Testis (tissue), 3 donors: ENCODE data around the gene VPS37B. TPM values are rescaled to one million over a fixed set of nuclear protein-coding genes. Genes with fewer than 3 reads are reported as not detected.

Experiments
- DNase-seq: peaks from one replicate; pipeline ENCODE4 v3.0.0-alpha.2; 2019
- H3K27ac ChIP-seq, 2 donors: fragments of 200-600 bp; sonication (generic); one replicate each; pipeline ENCODE4 v1.5.1; 2019
- H3K27me3 ChIP-seq: fragments of 200-600 bp; sonication (generic); one replicate; pipeline ENCODE4 v1.5.1; 2019
- H3K36me3 ChIP-seq: fragments of 200-600 bp; sonication (generic); one replicate; pipeline ENCODE4 v1.5.1; 2017; ENCODE audit warnings: low read depth; ENCODE audit errors: missing control alignments
- H3K4me1 ChIP-seq: fragments of 200-600 bp; sonication (generic); one replicate; pipeline ENCODE4 v1.5.1; 2019
- H3K4me3 ChIP-seq, 2 donors: fragments of 200-600 bp; sonication (generic); one replicate each; pipeline ENCODE4 v1.5.1; 2017 to 2019
- H3K9me3 ChIP-seq: fragments of 200-600 bp; sonication (generic); one replicate; pipeline ENCODE4 v1.5.1; 2017
- POLR2A ChIP-seq: fragments of 450-650 bp; IDR thresholded peaks from one replicate; pipeline ENCODE4 v1.6.1; 2017; ENCODE audit warnings: antibody characterized with exemption, mild to moderate bottlenecking, moderate library complexity
- WGBS, 2 donors: methylation state at CpG; one replicate each; pipeline ENCODE4 v1.1.5; 2018; 5-methylcytosine and 5-hydroxymethylcytosine counted together
- intact Hi-C: fragments of 100-400 bp; cut with DNase I; formaldehyde crosslinking; loops from one replicate; pipeline ENCODE4 v1.15.1; 2023; ENCODE audit warnings: low total_unique reads
- polyA plus RNA-seq: library from polyadenylated mRNA; stranded (reverse); fragments of 350-450 nt; fragmentation: Illumina TruSeq; extraction: RNeasy Lipid Tissue Mini Kit (QIAGEN cat#74804); gene quantifications from one replicate; pipeline ENCODE4 v1.2.3, GENCODE V29; 2014; ENCODE audit warnings: low read depth, low replicate concordance; ENCODE audit not compliant: insufficient read depth
- total RNA-seq, 2 donors: library from RNA; depleted of rRNA; stranded (reverse); fragments of >200 nt; gene quantifications; one replicate each; pipeline ENCODE4 v1.2.3, GENCODE V29; 2016
- TF ChIP-seq, protein P1 (sequence below), 3 experiments: fragments of 450-650 bp in 2 of 3; fragments of 200-600 bp in 1 of 3; sonication (generic) in 1 of 3; IDR thresholded peaks; one replicate each; pipeline ENCODE4 v1.5.1; 2016 to 2019; ENCODE audit warnings: antibody characterized with exemption in 3 of 3, mild to moderate bottlenecking in 2 of 3, moderate library complexity in 1 of 3

Gene VPS37B
- total and polyA plus RNA-seq, 3 donors from 2014 or later = 38.0 to 90.1 (median 75.8) TPM

GRCh38 chr12:122840580-122841513 is 55.1 kb downstream of the VPS37B start:
- intact Hi-C loops = no loop called here
- Histone ChIP-seq H3K4me3 (no peak overlapping the region), H3K27me3 (no peaks in the 10 kb centered on the region), H3K27ac (no peak overlapping the region), H3K9me3 (no peaks in the 10 kb centered on the region), H3K4me1 (peaks cover 10% of the 10 kb centered on the region), H3K36me3 (no peaks in the 10 kb centered on the region)
- WGBS, 2 donors = 92 to 94% methylated on average over 20 to 26 of the region's 26 CpGs
- TF ChIP-seq POLR2A = no peak
- TF ChIP-seq, protein P1, sequence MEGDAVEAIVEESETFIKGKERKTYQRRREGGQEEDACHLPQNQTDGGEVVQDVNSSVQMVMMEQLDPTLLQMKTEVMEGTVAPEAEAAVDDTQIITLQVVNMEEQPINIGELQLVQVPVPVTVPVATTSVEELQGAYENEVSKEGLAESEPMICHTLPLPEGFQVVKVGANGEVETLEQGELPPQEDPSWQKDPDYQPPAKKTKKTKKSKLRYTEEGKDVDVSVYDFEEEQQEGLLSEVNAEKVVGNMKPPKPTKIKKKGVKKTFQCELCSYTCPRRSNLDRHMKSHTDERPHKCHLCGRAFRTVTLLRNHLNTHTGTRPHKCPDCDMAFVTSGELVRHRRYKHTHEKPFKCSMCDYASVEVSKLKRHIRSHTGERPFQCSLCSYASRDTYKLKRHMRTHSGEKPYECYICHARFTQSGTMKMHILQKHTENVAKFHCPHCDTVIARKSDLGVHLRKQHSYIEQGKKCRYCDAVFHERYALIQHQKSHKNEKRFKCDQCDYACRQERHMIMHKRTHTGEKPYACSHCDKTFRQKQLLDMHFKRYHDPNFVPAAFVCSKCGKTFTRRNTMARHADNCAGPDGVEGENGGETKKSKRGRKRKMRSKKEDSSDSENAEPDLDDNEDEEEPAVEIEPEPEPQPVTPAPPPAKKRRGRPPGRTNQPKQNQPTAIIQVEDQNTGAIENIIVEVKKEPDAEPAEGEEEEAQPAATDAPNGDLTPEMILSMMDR (IDR thresholded peaks at IDR 0.05) = no peak
- DNase-seq = no peak

- no peak for DNase-seq
- H3K4me3 ChIP-seq = no peak overlapping the region
- TF ChIP-seq POLR2A = no peak
- TF ChIP-seq, protein P1 (IDR thresholded peaks at IDR 0.05) = no peak
- peaks cover 10% of the 10 kb centered on the region for H3K4me1 ChIP-seq
- no peaks in the 10 kb centered on the region for H3K9me3 ChIP-seq
- H3K27ac ChIP-seq = no peak overlapping the region
- H3K27me3 ChIP-seq = no peaks in the 10 kb centered on the region
- H3K36me3 ChIP-seq = no peaks in the 10 kb centered on the region
- intact Hi-C loops = no loop called here
- WGBS, 2 donors = 92 to 96% methylated on average over 18 of the region's 18 CpGs
These were observed 55.9 kb downstream of the VPS37B start for GRCh38 chr12:122839907-122840554.

DNA sequence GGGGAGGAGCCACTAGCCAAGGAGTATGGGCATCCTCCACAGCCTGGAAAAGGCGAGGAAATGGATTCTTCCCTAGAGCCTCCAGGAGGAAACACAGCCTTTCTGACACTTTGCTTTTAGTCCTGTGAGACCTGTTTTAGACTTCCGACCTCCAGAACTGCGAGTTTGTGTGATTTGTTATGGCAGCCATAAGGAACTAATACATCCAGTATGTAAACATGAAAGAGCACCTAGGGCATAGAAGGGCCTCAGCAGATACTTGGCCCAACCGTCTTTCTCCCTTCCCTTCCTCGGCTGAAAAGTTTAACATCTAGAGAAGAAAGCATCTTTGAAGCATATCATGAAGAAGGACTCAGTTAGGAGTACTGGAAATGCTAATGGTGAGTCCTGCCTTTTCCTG is 57.1 kb downstream of the VPS37B start:
- Histone ChIP-seq H3K27ac (no peak overlapping the region), H3K4me1 (peaks cover 9% of the 10 kb centered on the region), H3K4me3 (no peak overlapping the region), H3K27me3 (no peaks in the 10 kb centered on the region), H3K9me3 (no peaks in the 10 kb centered on the region), H3K36me3 (no peaks in the 10 kb centered on the region)
- intact Hi-C loops = no loop called here
- TF ChIP-seq POLR2A = no peak
- TF ChIP-seq, protein P1 (IDR thresholded peaks at IDR 0.05) = no peak
- 91 to 95% methylated on average over 5 of the region's 5 CpGs for WGBS, 2 donors
- no peak for DNase-seq

DNA sequence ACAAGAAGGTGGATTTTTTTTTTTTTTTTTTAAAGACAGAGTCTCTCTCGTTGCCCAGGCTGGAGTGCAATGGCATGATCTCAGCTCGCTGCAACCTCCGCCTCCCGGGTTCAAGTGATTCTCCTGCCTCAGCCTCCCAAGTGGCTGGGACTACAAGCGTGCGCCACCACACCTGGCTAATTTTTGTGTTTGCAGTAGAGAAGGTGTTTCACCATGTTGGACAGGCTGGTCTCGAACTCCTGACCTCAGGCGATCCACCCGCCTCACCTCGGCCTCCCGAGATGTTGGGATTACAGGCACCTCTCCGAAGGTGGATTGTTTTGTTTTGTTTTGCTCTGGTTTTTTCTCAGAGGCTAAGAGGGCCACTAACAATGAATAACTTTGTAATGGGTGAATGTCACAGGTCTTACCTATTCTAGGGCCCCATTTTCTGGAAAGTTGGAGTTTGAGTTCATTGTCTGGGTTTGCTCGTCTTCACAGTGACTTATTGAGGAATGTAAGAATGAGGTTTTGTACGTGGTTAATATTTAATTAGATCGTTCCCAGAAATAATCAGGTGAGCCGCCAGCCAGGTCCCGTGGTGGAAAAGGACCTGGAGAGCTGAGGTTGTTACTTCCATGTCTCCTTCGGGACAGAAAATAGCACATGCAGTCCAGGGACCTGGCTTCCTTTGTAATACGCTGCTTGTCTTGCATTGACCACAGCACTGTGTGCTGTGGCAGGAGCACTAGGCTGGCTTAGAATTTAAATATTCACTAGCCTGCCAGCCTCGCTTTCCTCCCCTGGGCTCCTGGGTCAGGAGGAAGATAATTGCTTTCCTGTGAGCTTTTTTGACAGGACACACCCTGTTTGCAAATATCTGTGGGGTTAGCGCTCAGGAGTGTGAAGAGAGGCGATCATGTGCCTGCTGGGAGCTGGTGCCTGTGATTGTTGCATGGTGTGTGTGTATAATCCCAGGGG is 58.3 kb downstream of the VPS37B start:
- no peak overlapping the region for H3K4me3 ChIP-seq
- no peak for TF ChIP-seq POLR2A
- TF ChIP-seq, protein P1 (IDR thresholded peaks at IDR 0.05) = no peak
- peaks cover 9% of the 10 kb centered on the region for H3K4me1 ChIP-seq
- H3K9me3 ChIP-seq = no peaks in the 10 kb centered on the region
- no peak for DNase-seq
- H3K27me3 ChIP-seq = no peaks in the 10 kb centered on the region
- intact Hi-C loops = no loop called here
- H3K27ac ChIP-seq = no peak overlapping the region
- WGBS, 2 donors = 79 to 87% methylated on average over 22 of the region's 22 CpGs
- no peaks in the 10 kb centered on the region for H3K36me3 ChIP-seq
